LNCaP clone FGC (cell line): Measurements from ENCODE around the gene FRMD4A.
"Not testable (repeated sequence)": the region's sequence is repeated elsewhere in the genome, so short reads cannot be mapped to it uniquely, and the experiment has no call there.

ENCODE experiments used
- DNase-seq: peaks from one replicate; pipeline ENCODE4 v3.0.0-alpha.2; 2011; ENCODE audit warnings: low read depth
- H3K4me3 ChIP-seq: 2 replicates; pipeline ENCODE4 v1.5.1; 2011; ENCODE audit warnings: mild to moderate bottlenecking, low read depth, low read length, control low read depth
- TF ChIP-seq, protein P1 (sequence below): IDR thresholded peaks from 2 replicates; pipeline ENCODE4 v1.5.1; 2012; ENCODE audit warnings: mild to moderate bottlenecking; ENCODE audit not compliant: control insufficient read depth, insufficient read depth; ENCODE audit errors: extremely low read depth

FRMD4A gene

DNA sequence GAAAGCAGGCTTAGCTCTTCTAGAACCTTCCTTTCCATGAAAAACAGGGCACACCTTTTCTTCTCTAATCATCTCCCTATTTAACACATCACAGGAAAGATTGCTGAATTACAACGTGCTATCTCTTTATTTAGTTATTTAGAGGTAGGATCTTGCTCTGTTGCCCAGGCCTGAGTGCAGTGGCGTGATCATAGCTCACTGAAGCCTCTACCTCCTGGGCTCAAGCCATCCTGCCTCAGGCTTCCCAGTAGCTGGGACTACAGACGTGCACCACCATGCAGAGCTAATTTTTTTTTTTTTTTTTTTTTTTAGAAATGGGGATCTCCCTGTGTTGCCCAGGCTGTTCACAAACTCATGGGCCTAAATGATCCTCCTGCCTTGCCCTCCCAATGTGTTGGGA lies 492.8 kb downstream of the FRMD4A start:
- H3K4me3 ChIP-seq = no peak overlapping the region
- DNase-seq = no peak
- TF ChIP-seq, protein P1, sequence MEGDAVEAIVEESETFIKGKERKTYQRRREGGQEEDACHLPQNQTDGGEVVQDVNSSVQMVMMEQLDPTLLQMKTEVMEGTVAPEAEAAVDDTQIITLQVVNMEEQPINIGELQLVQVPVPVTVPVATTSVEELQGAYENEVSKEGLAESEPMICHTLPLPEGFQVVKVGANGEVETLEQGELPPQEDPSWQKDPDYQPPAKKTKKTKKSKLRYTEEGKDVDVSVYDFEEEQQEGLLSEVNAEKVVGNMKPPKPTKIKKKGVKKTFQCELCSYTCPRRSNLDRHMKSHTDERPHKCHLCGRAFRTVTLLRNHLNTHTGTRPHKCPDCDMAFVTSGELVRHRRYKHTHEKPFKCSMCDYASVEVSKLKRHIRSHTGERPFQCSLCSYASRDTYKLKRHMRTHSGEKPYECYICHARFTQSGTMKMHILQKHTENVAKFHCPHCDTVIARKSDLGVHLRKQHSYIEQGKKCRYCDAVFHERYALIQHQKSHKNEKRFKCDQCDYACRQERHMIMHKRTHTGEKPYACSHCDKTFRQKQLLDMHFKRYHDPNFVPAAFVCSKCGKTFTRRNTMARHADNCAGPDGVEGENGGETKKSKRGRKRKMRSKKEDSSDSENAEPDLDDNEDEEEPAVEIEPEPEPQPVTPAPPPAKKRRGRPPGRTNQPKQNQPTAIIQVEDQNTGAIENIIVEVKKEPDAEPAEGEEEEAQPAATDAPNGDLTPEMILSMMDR = no peak

- TF ChIP-seq, protein P1 = no peak
- DNase-seq = no peak
These were observed 496.0 kb downstream of the FRMD4A start for GRCh38 chr10:13834581-13835286.

DNA sequence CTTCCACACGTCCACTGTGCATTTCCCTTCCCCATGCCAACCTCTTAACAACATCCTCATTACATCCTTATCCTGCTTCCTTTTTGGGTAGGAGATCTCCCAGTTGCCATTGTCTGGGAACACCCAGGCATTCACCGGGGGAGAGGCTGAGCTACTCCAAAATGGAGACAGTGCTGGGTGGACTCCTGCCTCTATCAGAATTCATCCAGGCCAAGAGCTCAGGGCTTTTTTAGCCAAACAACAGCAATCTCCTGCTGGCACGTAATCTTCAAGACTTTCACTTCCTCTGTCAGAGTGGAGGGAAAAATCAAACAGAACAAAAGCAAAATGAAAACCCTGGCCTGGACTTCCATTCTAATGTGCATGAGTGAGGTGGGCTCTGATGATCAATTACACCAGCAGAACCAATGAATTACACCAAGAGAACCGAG lies 499.0 kb downstream of the FRMD4A start:
- no peak overlapping the region for H3K4me3 ChIP-seq

More at GRCh38 chr10:13834581-13835286, 496.0 kb downstream of the FRMD4A start:
- no peak overlapping the region for H3K4me3 ChIP-seq

DNA sequence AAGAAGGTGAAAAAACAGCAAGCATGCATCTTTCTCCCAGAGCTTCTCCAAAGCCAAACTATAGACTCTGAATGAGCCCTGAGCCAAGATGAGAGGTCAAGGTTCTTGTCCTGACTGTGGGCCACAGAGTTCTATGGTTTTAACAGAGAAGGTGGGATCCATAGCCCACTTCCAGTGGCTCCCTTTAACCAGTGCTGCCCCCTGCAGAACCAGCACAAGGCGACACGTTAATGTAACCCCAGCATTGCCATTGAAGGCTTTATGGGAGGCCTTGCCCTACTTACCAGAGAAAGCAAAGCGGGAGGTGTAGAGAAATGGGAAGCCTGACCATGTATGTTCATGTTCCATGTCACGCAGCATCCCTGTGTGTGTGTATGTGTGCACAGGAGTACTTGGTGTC lies 500.3 kb downstream of the FRMD4A start:
- no peak overlapping the region for H3K4me3 ChIP-seq
- DNase-seq = no peak
- TF ChIP-seq, protein P1 = no peak

More for the DNA sequence above, 499.0 kb downstream of the FRMD4A start:
- no peak for DNase-seq
- TF ChIP-seq, protein P1 = no peak

DNA sequence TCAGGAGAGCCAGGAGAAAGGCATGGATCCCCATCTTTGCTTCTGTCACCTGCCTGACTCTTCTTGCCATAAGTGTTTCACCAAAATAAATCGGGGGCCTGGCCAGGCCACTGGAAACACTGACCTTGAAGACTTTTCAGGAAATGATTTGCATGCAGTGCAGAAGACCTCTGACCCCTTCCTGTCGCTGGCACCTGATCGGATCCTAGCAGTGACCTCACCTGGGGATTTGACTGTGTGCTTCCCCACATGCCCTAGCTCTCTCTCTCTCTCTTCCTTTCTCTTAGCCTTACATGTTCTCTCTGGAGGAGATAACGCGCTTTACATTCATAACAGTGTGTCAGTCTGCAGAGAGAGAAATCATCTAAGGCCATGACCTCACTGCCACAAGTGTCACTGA lies 500.9 kb downstream of the FRMD4A start:
- no peak overlapping the region for H3K4me3 ChIP-seq
- TF ChIP-seq, protein P1 = no peak
- DNase-seq = no peak

DNA sequence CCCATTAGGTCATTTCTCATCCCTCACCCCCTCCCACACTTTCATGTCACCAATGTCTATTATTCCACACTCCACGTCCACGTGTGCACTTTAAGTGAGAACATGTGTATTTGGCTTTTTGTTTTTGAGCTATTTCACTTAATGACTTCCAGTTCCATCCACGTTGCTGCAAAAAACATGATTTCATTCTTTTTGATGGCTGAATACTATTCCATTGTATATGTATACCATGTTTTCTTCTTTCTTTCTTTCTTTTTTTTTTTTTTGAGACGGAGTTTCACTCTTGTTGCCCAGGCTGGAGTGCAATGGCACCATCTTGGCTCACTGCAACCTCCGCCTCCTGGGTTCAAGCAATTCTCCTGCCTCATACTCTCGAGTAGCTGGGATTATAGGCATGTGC lies 502.4 kb downstream of the FRMD4A start:
- H3K4me3 ChIP-seq, DNase-seq: not testable (repeated sequence)

- TF ChIP-seq, protein P1 = no peak
- no peak overlapping the region for H3K4me3 ChIP-seq
- no peak for DNase-seq
These were observed 503.5 kb downstream of the FRMD4A start for GRCh38 chr10:13827076-13827797.
